GM13976 (cell line): Measurements from ENCODE around the gene STUM.
A peak's percentile ranks its signal among the peaks of the same experiment; 100 is the strongest.

ENCODE experiments used
- DNase-seq: peaks from one replicate; pipeline ENCODE4 v3.0.0; 2012; ENCODE audit warnings: low spot score
- CTCF ChIP-seq: IDR thresholded peaks from 2 replicates; pipeline ENCODE4 v1.5.1; 2012; ENCODE audit warnings: borderline replicate concordance, mild to moderate bottlenecking; ENCODE audit not compliant: insufficient read depth; ENCODE audit errors: extremely low read depth, missing control alignments, control extremely low read depth
- in situ Hi-C: fragments of 300-500 bp; cut with MboI; formaldehyde crosslinking; loops from one replicate; pipeline ENCODE4 v1.12.0; 2022; ENCODE audit warnings: low sequenced_read_pairs, mixed read lengths, inconsistent platforms; ENCODE audit not compliant: unreplicated experiment

Gene STUM

GRCh38 chr1:226631229-226632000 is 82.9 kb downstream of the STUM start:
- TF ChIP-seq CTCF: no peak
- no peak for DNase-seq
- in situ Hi-C loops: loop anchor here (25.0 kb wide), 1 partner anchor 806 kb away; no protein-coding TSS in a partner anchor

GRCh38 chr1:226632169-226632879 is 83.8 kb downstream of the STUM start:
- in situ Hi-C loops: loop anchor here (25.0 kb wide), 1 partner anchor 805 kb away; no protein-coding TSS in a partner anchor
- TF ChIP-seq CTCF: no peak
- no peak for DNase-seq

- in situ Hi-C loops: loop anchor here (25.0 kb wide), 1 partner anchor 804 kb away; no protein-coding TSS in a partner anchor
- TF ChIP-seq CTCF: no peak
- peak; percentile 58 for DNase-seq
Measured at GRCh38 chr1:226632922-226633351, 84.4 kb downstream of the STUM start.

GRCh38 chr1:226633541-226634165 is 85.1 kb downstream of the STUM start:
- in situ Hi-C loops: loop anchor here (25.0 kb wide), 1 partner anchor 804 kb away; no protein-coding TSS in a partner anchor
- TF ChIP-seq CTCF: no peak
- DNase-seq: no peak

GRCh38 chr1:226634166-226634588 is 85.6 kb downstream of the STUM start:
- TF ChIP-seq CTCF: peak; percentile 95
- in situ Hi-C loops: loop anchor here (25.0 kb wide), 1 partner anchor 803 kb away; no protein-coding TSS in a partner anchor
- peak; percentile 86 for DNase-seq

GRCh38 chr1:226634611-226635246 is 86.2 kb downstream of the STUM start:
- DNase-seq: no peak
- TF ChIP-seq CTCF: no peak
- in situ Hi-C loops: loop anchor here (5.0 to 25.0 kb wide), 2 partner anchors 193 to 803 kb away; no protein-coding TSS in a partner anchor
